Activated T-helper 9 cell treated with anti-CD3 and anti-CD28 coated beads, Interleukin-2, amount 50 U/mL, for 16 hours (primary cell): Measurements from ENCODE around the gene ZNF283.
A peak's percentile ranks its signal among the peaks of the same experiment; 100 is the strongest.

Experiments used
- DNase-seq: peaks from one replicate; pipeline ENCODE4 v3.0.0-alpha.2; 2020; ENCODE audit warnings: low read depth

Gene ZNF283

GRCh38 chr19:43826787-43827754 lies at the start of gene ZNF283:
ZNF283 (plus strand) TSS chr19:43827321; CDS start chr19:43833505, 6,184 bp downstream.
- peak; percentile 68 for DNase-seq

- DNase-seq: no peak
Observed at GRCh38 chr19:43778651-43779050, 48.5 kb upstream of the ZNF283 start.

GRCh38 chr19:43779147-43779819 lies 47.8 kb upstream of the ZNF283 start:
- DNase-seq: no peak

- DNase-seq: no peak
Observed at GRCh38 chr19:43779820-43780219, 47.3 kb upstream of the ZNF283 start.

GRCh38 chr19:43780706-43781525 lies 46.2 kb upstream of the ZNF283 start, which contains the start of gene KCNN4:
KCNN4 (minus strand) TSS chr19:43780973; CDS start chr19:43780861, 112 bp downstream.
- peak; percentile 63 for DNase-seq

GRCh38 chr19:43781630-43782310 lies 45.4 kb upstream of the ZNF283 start:
- DNase-seq: no peak

- DNase-seq: no peak
Observed at GRCh38 chr19:43782311-43782660, 44.8 kb upstream of the ZNF283 start.

GRCh38 chr19:43782689-43783231 lies 44.4 kb upstream of the ZNF283 start:
- no peak for DNase-seq

GRCh38 chr19:43783636-43784035 lies 43.5 kb upstream of the ZNF283 start:
- no peak for DNase-seq

GRCh38 chr19:43784241-43784980 lies 42.7 kb upstream of the ZNF283 start:
- DNase-seq: peak; percentile 57

- DNase-seq: no peak
Observed at GRCh38 chr19:43784981-43785808, 41.9 kb upstream of the ZNF283 start.

- DNase-seq: no peak
Observed at GRCh38 chr19:43786665-43787064, 40.5 kb upstream of the ZNF283 start.

GRCh38 chr19:43789029-43789428 lies 38.1 kb upstream of the ZNF283 start:
- no peak for DNase-seq

- no peak for DNase-seq
Observed at GRCh38 chr19:43790587-43790986, 36.5 kb upstream of the ZNF283 start.

GRCh38 chr19:43797118-43797517 lies 30.0 kb upstream of the ZNF283 start:
- no peak for DNase-seq

GRCh38 chr19:43797556-43797955 lies 29.6 kb upstream of the ZNF283 start:
- DNase-seq: no peak

GRCh38 chr19:43798026-43798545 lies 29.0 kb upstream of the ZNF283 start:
- no peak for DNase-seq

GRCh38 chr19:43798546-43799409 lies 28.3 kb upstream of the ZNF283 start:
- peak; percentile 64 for DNase-seq
